IMR-90 (cell line): ENCODE data around the gene MX1. TPM values are rescaled to one million over a fixed set of nuclear protein-coding genes. Genes with fewer than 3 reads are reported as not detected.

Experiments used
- ATAC-seq: fragments of 200-7000 bp; cut with Tn5 transposase; 2 replicates; pipeline ENCODE4 v1.9.1; 2020; ENCODE audit warnings: low read depth, mild to moderate bottlenecking, moderate library complexity
- BruUV-seq: library from RNA; stranded (reverse); fragments of 400-500 nt; replicated peaks from 2 replicates; lab custom pipeline; 2021; lab: Mats Ljungman, UMichigan
- CTCF ChIA-PET: fragments of 300-600 bp; formaldehyde crosslinking; extraction: SDS; loops from one replicate; lab custom pipeline; 2021; ENCODE audit warnings: antibody characterized with exemption; lab: Yijun Ruan, JAX
- POLR2A ChIA-PET: fragments of 300-600 bp; sonication (Branson Sonifier 250); formaldehyde crosslinking; loops from one replicate; lab custom pipeline; 2022; ENCODE audit warnings: antibody characterized with exemption; ENCODE audit not compliant: unreplicated experiment; lab: Charles Lee
- DNase-seq: peaks from one replicate; pipeline ENCODE4 v3.0.0; 2013
- H2AFZ ChIP-seq: replicated peaks from 2 replicates; pipeline ENCODE3; 2013; ENCODE audit warnings: low read length, mild to moderate bottlenecking; ENCODE audit not compliant: poor library complexity
- H2AK5ac ChIP-seq: 2 replicates; pipeline ENCODE4 v1.6.1; 2013; ENCODE audit warnings: low read depth, low read length, inconsistent platforms
- H2AK9ac ChIP-seq: replicated peaks from 2 replicates; pipeline ENCODE3; 2013; ENCODE audit warnings: mild to moderate bottlenecking, low read depth, low read length, moderate library complexity; ENCODE audit not compliant: poor library complexity
- H2BK120ac ChIP-seq: 2 replicates; pipeline ENCODE4 v1.6.1; 2013; ENCODE audit warnings: low read depth, low read length, inconsistent platforms
- H2BK15ac ChIP-seq: 3 replicates; pipeline ENCODE4 v1.6.1; 2013; ENCODE audit warnings: low read depth, low read length, inconsistent platforms
- H2BK20ac ChIP-seq: 2 replicates; pipeline ENCODE4 v1.6.1; 2013; ENCODE audit warnings: low read depth, mild to moderate bottlenecking, inconsistent platforms, low read length, moderate library complexity
- H2BK5ac ChIP-seq: 2 replicates; pipeline ENCODE4 v1.6.1; 2013; ENCODE audit warnings: mild to moderate bottlenecking, low read depth, low read length, inconsistent platforms; ENCODE audit not compliant: poor library complexity, severe bottlenecking
- H3K14ac ChIP-seq: replicated peaks from 2 replicates; pipeline ENCODE4 v1.6.1; 2013; ENCODE audit warnings: low read depth, low read length, inconsistent platforms
- H3K18ac ChIP-seq: 2 replicates; pipeline ENCODE4 v1.6.1; 2013; ENCODE audit warnings: low read depth, low read length, control low read depth
- H3K23ac ChIP-seq: 2 replicates; pipeline ENCODE4 v1.6.1; 2013; ENCODE audit warnings: low read depth, low read length, inconsistent platforms
- H3K27ac ChIP-seq: 2 replicates; pipeline ENCODE4 v1.5.1; 2013; ENCODE audit warnings: mild to moderate bottlenecking, control low read depth, low read length; ENCODE audit not compliant: insufficient read depth
- H3K27me3 ChIP-seq: 2 replicates; pipeline ENCODE4 v1.6.1; 2013; ENCODE audit warnings: low read length; ENCODE audit not compliant: control insufficient read depth, insufficient read depth
- H3K36me3 ChIP-seq: 2 replicates; pipeline ENCODE4 v1.6.1; 2013; ENCODE audit warnings: low read length, mixed read lengths; ENCODE audit not compliant: control insufficient read depth, insufficient read depth
- H3K4ac ChIP-seq: 2 replicates; pipeline ENCODE4 v1.6.1; 2013; ENCODE audit warnings: low read depth, low read length, inconsistent platforms
- H3K4me1 ChIP-seq: 2 replicates; pipeline ENCODE4 v1.6.1; 2013; ENCODE audit warnings: low read length, mixed read lengths; ENCODE audit not compliant: control insufficient read depth, insufficient read depth
- H3K4me2 ChIP-seq: 2 replicates; pipeline ENCODE4 v1.6.1; 2013; ENCODE audit warnings: low read depth, mild to moderate bottlenecking, control low read depth, low read length, moderate library complexity
- H3K4me3 ChIP-seq: 2 replicates; pipeline ENCODE4 v1.5.1; 2013; ENCODE audit warnings: low read depth, mild to moderate bottlenecking, control low read depth, low read length, moderate library complexity; ENCODE audit not compliant: insufficient read depth
- H3K56ac ChIP-seq: 2 replicates; pipeline ENCODE4 v1.6.1; 2013; ENCODE audit warnings: low read length, inconsistent platforms; ENCODE audit not compliant: insufficient read depth; ENCODE audit errors: extremely low read depth
- H3K79me1 ChIP-seq, 2 experiments: 2 replicates each; pipeline ENCODE4 v1.6.1; 2013; ENCODE audit warnings: low read length in 2 of 2, inconsistent platforms in 1 of 2, low read depth in 1 of 2
- H3K9ac ChIP-seq: 2 replicates; pipeline ENCODE4 v1.6.1; 2013; ENCODE audit warnings: low read depth, low read length, control low read depth
- H3K9me1 ChIP-seq: 2 replicates; pipeline ENCODE4 v1.6.1; 2013; ENCODE audit warnings: low read length, inconsistent platforms; ENCODE audit not compliant: insufficient read depth
- H3K9me3 ChIP-seq: 2 replicates; pipeline ENCODE4 v1.6.1; 2013; ENCODE audit warnings: low read length; ENCODE audit not compliant: control insufficient read depth, insufficient read depth
- H4K20me1 ChIP-seq: 2 replicates; pipeline ENCODE4 v1.6.1; 2013; ENCODE audit warnings: low read length, inconsistent platforms; ENCODE audit not compliant: insufficient read depth
- H4K5ac ChIP-seq: 2 replicates; pipeline ENCODE4 v1.6.1; 2013; ENCODE audit warnings: mild to moderate bottlenecking, low read depth, low read length, control low read depth
- H4K8ac ChIP-seq, 2 experiments: 2 replicates each; pipeline ENCODE4 v1.6.1; 2013; ENCODE audit warnings: low read depth in 2 of 2, low read length in 2 of 2, control low read depth in 1 of 2, inconsistent platforms in 1 of 2
- H4K91ac ChIP-seq: 2 replicates; pipeline ENCODE4 v1.6.1; 2013; ENCODE audit warnings: low read depth, low read length, inconsistent platforms; ENCODE audit not compliant: insufficient read depth
- BHLHE40 ChIP-seq: fragments of 150-350 bp; IDR thresholded peaks from 2 replicates; pipeline ENCODE4 v1.6.1; 2016; ENCODE audit warnings: mild to moderate bottlenecking, low read depth, low read length
- CEBPB ChIP-seq: IDR thresholded peaks from 2 replicates; pipeline ENCODE4 v1.6.1; 2012; ENCODE audit warnings: low read depth, low read length, improper control_type of control experiment
- CHD1 ChIP-seq: IDR thresholded peaks from 2 replicates; pipeline ENCODE4 v1.6.1; 2012; ENCODE audit warnings: low read depth, low read length, improper control_type of control experiment
- CTCF ChIP-seq: conservative IDR thresholded peaks from 2 replicates; pipeline ENCODE4 v1.5.1; 2012; ENCODE audit warnings: mild to moderate bottlenecking, low read depth, low read length, improper control_type of control experiment
- FOS ChIP-seq: fragments of 150-350 bp; IDR thresholded peaks from 2 replicates; pipeline ENCODE4 v1.6.1; 2016; ENCODE audit warnings: low read depth, low read length
- MAFK ChIP-seq: IDR thresholded peaks from 2 replicates; pipeline ENCODE4 v1.6.1; 2012; ENCODE audit warnings: low read depth, low read length, improper control_type of control experiment
- MAZ ChIP-seq: IDR thresholded peaks from 2 replicates; pipeline ENCODE4 v1.6.1; 2012; ENCODE audit warnings: low read depth, mild to moderate bottlenecking, low read length, improper control_type of control experiment, moderate library complexity, borderline replicate concordance
- MXI1 ChIP-seq: IDR thresholded peaks from 2 replicates; pipeline ENCODE4 v1.6.1; 2012; ENCODE audit warnings: low read depth, mild to moderate bottlenecking, low read length, moderate library complexity, borderline replicate concordance
- NFE2L2 ChIP-seq: fragments of 150-350 bp; IDR thresholded peaks from 2 replicates; pipeline ENCODE4 v1.6.1; 2016; ENCODE audit warnings: low read depth, mild to moderate bottlenecking, low read length
- POLR2A ChIP-seq: IDR thresholded peaks from 2 replicates; pipeline ENCODE4 v1.6.1; 2012; ENCODE audit warnings: mild to moderate bottlenecking, low read depth, low read length
- RAD21 ChIP-seq: IDR thresholded peaks from 2 replicates; pipeline ENCODE4 v1.6.1; 2012; ENCODE audit warnings: low read length, improper control_type of control experiment
- RCOR1 ChIP-seq: IDR thresholded peaks from 2 replicates; pipeline ENCODE4 v1.6.1; 2012; ENCODE audit warnings: mild to moderate bottlenecking, low read length, improper control_type of control experiment; ENCODE audit not compliant: insufficient replicate concordance
- RFX5 ChIP-seq: IDR thresholded peaks from 2 replicates; pipeline ENCODE4 v1.8.0; 2012; ENCODE audit warnings: low read depth, mild to moderate bottlenecking, low read length, moderate library complexity
- SMC3 ChIP-seq: fragments of 150-350 bp; IDR thresholded peaks from 2 replicates; pipeline ENCODE4 v1.6.1; 2016; ENCODE audit warnings: low read depth, mild to moderate bottlenecking, antibody characterized with exemption, low read length, moderate library complexity
- USF2 ChIP-seq: fragments of 150-350 bp; IDR thresholded peaks from 2 replicates; pipeline ENCODE4 v1.6.1; 2017; ENCODE audit warnings: mild to moderate bottlenecking, antibody characterized with exemption, low read length, low read depth
- WGBS, 2 experiments: methylation state at CpG; one replicate each; pipeline versions ENCODE4 v1.1.5 to v1.1.7; 2013; ENCODE audit warnings: missing lambda C conversion rate in 2 of 2; ENCODE audit not compliant: insufficient read length in 1 of 2; ENCODE audit errors: extremely low coverage in 2 of 2; 5-methylcytosine and 5-hydroxymethylcytosine counted together
- dilution Hi-C: fragments of 300-500 bp; cut with HindIII; formaldehyde crosslinking; loops from one replicate; pipeline ENCODE4 v1.14.3; 2018; ENCODE audit warnings: low sequenced_read_pairs; ENCODE audit not compliant: unreplicated experiment
- in situ Hi-C: fragments of 300-500 bp; cut with MboI; formaldehyde crosslinking; loops from 3 replicates; pipeline ENCODE4 v1.14.3; 2019; ENCODE audit warnings: low sequenced_read_pairs, inconsistent platforms, mixed read lengths
- intact Hi-C: fragments of 100-400 bp; cut with micrococcal nuclease; formaldehyde crosslinking; loops from 2 replicates; pipeline ENCODE4 v1.10.0; 2022
- polyA plus RNA-seq, 3 experiments: library from polyadenylated mRNA; depleted of rRNA; stranded (reverse); fragments of >200 nt; gene quantifications; 2 replicates each; pipeline ENCODE4 v1.2.3, GENCODE V29; 2012; ENCODE audit warnings: low replicate concordance in 1 of 3
- total RNA-seq: library from RNA; depleted of rRNA; stranded (reverse); fragments of >200 nt; gene quantifications from 2 replicates; pipeline ENCODE4 v1.2.3, GENCODE V29; 2012
- TF ChIP-seq, protein P1 (sequence below): fragments of 150-350 bp; IDR thresholded peaks from 2 replicates; pipeline ENCODE4 v1.6.1; 2016; ENCODE audit warnings: low read depth, mild to moderate bottlenecking, low read length, moderate library complexity, borderline replicate concordance

The MX1 gene
- total and polyA plus RNA-seq, 2 of the 4 experiments (the other 2 are of a cell fraction) = 1.0 to 2.5 TPM

DNA sequence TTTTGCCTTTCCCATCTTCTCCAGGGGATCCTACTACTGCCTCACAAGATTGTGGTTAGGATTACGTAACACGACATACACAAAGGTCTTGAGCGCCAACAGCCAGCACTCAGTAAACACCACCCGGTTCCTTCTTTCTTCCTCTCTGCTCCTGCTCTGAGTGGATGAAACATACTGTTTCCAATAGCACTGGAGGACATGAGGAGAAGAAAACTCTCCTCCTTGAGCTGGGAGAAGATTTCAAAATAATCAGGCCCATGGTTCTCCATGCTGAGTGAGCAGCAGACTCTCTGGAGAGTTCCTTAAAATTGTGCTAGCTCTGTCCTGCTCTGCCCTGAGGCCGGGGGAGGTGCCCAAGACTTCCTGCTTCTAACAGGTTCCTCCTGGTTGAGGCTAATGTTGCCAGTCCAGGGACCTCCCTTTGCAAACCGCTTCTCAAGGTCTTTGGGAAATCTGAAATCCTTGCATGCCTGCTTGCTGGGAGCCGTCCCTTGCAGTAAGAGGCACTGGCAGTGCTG lies 29.4 kb upstream of the MX1 start:
- DNase-seq (no peak), ATAC-seq (no peak; the same call in 1 of the 2 replicates)
- Histone ChIP-seq H3K27ac (no peak overlapping the region), H2AK5ac (no peak overlapping the region), H3K4me2 (no peak overlapping the region), H3K23ac (no peak overlapping the region), H3K27me3 (peaks cover 3% of the 10 kb centered on the region; the same call in 1 of the 2 replicates), H2BK5ac (no peak overlapping the region), H3K56ac (no peak overlapping the region), H3K4me3 (no peak overlapping the region), H4K5ac (no peak overlapping the region), H4K91ac (no peak overlapping the region), H2AK9ac (no peak overlapping the region), H2AFZ (no peak overlapping the region), H3K18ac (no peak overlapping the region), H4K20me1 (no peaks in the 10 kb centered on the region), H2BK15ac (no peak overlapping the region), H3K36me3 (no peaks in the 10 kb centered on the region), H4K8ac (no peak overlapping the region), H2BK120ac (no peak overlapping the region), H3K4ac (no peak overlapping the region), H3K4me1 (no peaks in the 10 kb centered on the region), H3K79me1 (no peaks in the 10 kb centered on the region), H3K9me1 (no peaks in the 10 kb centered on the region), H3K9ac (no peak overlapping the region), H2BK20ac (no peak overlapping the region), H3K9me3 (no peaks in the 10 kb centered on the region), H3K14ac (no peak overlapping the region)
- in situ Hi-C loops = no loop called here
- WGBS, 2 experiments = 23% methylated on average over 2 of the region's 7 CpGs; no CpG with 5 or more reads in 1 of the 2 experiments
- CTCF ChIA-PET = no interaction called here
- BruUV-seq = no TSS peak
- POLR2A ChIA-PET = interaction anchor here (0.6 kb wide), 1 partner anchor 20 kb away, joined by 4 read pairs; no protein-coding TSS in a partner anchor
- TF ChIP-seq RAD21 (no peak), MAZ (no peak), SMC3 (no peak), RCOR1 (no peak), RFX5 (no peak), NFE2L2 (no peak), CHD1 (no peak), BHLHE40 (no peak), CTCF (no peak), MAFK (no peak), MXI1 (no peak), POLR2A (no peak), USF2 (no peak), FOS (no peak), CEBPB (no peak; the same call in 1 of the 2 replicates)
- TF ChIP-seq, protein P1, sequence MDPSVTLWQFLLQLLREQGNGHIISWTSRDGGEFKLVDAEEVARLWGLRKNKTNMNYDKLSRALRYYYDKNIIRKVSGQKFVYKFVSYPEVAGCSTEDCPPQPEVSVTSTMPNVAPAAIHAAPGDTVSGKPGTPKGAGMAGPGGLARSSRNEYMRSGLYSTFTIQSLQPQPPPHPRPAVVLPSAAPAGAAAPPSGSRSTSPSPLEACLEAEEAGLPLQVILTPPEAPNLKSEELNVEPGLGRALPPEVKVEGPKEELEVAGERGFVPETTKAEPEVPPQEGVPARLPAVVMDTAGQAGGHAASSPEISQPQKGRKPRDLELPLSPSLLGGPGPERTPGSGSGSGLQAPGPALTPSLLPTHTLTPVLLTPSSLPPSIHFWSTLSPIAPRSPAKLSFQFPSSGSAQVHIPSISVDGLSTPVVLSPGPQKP = no peak
- intact Hi-C loops = no loop called here
- dilution Hi-C loops = no loop called here
